Skeletal muscle cell (primary cell): ENCODE measurements around the gene MTHFD2.
"Not testable (repeated sequence)": the region's sequence is repeated elsewhere in the genome, so short reads cannot be mapped to it uniquely, and the experiment has no call there.

Experiments
- DNase-seq: peaks from one replicate; pipeline ENCODE4 v3.0.0-alpha.2; 2010; ENCODE audit warnings: low read depth
- H3K4me3 ChIP-seq: 2 replicates; pipeline ENCODE4 v1.5.1; 2011; ENCODE audit warnings: low read depth, mild to moderate bottlenecking, control low read depth, low read length, moderate library complexity

The MTHFD2 gene

DNA sequence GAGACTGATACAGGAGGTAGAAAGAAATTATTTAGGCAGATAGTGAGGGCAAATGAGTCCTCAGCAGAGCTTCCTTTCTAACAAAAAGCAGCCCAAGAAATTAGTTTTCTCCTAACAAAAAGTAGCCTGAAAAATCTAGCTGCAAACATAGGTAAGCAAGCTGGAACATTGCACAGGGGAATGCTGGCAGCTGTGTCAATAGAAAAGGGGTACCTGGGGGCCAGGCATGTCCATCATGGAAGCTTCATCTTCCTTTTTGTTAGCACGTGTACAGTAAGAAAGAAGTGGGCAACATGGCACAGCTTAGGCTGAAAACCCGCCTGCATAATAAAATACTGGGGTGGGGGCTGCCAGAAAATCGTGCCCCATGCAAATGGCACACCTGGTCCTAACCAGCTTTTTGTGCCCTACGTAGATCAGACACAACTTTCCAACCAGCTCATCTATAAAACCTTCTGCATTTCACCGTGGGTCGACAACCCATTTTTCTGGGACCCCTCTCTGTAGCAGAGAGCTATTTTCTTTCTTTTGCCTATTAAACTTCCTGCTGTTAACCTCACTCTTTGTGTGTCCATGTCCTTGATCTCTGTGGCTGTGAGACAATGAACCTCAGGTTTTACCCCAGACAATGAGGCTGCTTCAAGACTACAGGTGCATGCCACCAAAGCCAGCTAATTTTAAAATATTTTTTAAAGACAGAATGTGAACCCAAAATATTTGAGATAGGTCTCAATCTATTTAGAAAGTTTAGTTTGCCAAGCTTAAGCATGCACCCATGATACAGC is 6.6 kb upstream of the MTHFD2 start:
- DNase-seq: no peak
- H3K4me3 ChIP-seq: no peak overlapping the region

DNA sequence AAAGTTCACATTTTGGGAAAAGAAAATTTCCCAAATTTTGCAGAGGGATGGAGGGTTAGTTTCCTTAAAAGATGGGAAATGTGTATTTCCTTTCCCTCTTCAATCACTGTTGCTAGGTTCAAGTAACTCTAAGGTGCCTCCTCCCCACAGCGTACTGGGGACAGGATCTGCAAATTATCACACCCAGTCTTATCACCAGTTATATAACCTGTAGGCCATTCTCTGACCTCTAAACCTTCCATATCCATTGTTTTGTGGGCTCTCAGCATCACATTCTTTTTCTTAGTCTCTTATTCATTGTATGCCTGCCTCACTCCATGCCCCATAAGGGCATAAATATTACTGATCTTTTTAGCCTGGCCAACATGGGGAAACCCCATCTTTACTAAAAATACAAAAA is 3.6 kb upstream of the MTHFD2 start:
- no peak overlapping the region for H3K4me3 ChIP-seq
- no peak for DNase-seq

DNA sequence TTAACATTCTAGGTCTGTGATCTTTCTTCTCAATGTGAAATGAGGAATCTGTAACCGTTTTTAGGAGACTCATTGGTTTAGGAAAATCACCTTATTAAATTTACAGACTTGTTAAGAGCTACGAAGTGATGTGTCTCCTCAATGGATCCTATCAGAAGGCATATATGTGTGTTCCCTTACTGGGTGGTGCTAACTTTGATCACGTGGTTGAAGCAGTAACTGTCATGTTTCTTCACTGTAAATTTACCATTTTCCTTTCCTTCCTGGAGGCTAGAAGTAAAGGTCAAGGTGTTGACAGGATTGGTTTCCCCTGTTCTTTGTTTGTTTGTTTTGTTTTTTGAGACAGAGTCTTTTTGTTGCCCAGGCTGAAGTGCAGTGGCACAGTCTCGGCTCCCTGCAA is 1.4 kb upstream of the MTHFD2 start:
- DNase-seq: no peak
- no peak overlapping the region for H3K4me3 ChIP-seq

DNA sequence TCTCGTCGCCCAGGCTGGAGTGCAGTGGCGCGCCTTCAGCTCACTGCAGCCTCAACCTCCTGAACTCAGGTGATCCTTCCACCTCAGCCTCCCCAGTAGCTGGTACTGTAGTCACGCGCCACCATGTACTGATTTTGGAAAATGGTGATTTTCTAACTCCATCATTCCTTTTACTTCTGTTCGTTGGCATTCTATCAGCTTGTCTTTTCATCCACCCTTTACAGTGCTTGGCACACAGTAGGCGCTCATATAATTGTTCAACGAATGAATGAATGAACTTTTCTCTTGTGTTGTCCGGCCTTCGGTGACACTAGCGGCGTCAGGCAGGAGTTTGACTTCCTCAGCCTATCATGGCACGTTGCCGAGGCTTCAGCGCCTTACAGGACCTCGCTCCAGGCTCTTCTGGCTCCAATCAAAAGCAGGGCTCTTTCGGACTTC is 373 bp upstream of the MTHFD2 start:
- H3K4me3 ChIP-seq: peak overlapping the region; percentile 89
- no peak for DNase-seq

DNA sequence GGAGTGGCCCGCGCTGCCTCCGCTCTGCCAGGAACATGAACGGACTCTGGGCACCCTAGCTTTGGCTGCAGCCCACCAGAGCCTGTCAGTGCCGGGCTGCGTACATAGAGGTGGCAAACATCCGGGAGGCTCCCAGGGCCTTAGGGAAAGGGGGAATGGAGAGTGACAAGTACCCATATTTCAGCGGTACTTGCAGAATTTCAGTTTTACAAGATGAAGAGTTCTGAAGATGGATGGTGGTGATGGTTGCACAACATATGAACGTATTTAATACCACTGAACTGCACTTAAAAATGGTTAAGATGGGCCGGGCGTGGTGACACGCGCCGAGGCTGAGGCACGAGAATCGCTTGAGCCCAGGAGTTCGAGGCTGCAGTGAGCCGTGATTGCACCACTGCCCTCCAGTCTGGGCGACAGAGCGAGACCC is 873 bp downstream of the MTHFD2 start:
- peak overlapping the region; percentile 89 for H3K4me3 ChIP-seq
- no peak for DNase-seq

DNA sequence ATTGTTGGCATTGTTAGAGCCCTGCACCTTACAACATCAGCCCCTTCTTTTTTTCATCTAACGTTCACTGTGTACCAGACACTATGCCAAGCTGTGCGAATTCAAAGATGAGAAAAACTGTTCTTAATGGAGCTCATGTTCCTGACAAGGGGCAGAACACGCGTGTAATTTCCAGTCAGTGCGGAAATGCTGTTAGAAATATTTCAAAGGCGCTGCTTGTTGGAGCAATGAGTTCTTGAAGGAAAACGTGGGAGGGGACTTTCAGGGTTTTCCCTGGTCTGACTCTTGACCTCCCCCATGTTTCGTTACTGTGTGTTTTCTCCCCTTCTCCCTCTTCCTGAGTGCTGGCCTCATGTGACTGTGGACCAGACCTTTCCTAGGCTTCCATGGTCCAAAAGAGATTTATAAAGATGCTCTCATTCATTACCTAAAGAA is 1.5 kb downstream of the MTHFD2 start:
- peak overlapping the region; percentile 89 for H3K4me3 ChIP-seq
- no peak for DNase-seq

DNA sequence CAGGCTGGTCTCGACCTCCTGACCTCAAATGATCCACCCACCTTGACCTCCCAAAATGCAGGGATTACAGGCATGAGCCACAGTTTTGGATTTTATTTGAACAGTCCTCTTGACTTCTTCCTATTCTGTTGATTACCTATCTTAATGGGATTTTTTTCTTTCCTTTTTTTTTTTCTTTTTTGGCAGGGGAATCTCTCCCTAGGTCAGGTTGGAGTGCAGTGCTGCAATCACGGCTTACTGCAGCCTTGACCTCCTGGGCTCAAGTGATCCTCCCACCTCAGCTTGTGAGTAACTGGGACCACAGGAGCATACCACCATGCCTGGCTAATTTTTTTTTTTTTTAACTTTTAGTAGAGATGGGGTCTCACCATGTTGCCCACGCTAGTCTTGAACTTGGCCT is 2.8 kb downstream of the MTHFD2 start:
- H3K4me3 ChIP-seq: no peak overlapping the region
- no peak for DNase-seq

DNA sequence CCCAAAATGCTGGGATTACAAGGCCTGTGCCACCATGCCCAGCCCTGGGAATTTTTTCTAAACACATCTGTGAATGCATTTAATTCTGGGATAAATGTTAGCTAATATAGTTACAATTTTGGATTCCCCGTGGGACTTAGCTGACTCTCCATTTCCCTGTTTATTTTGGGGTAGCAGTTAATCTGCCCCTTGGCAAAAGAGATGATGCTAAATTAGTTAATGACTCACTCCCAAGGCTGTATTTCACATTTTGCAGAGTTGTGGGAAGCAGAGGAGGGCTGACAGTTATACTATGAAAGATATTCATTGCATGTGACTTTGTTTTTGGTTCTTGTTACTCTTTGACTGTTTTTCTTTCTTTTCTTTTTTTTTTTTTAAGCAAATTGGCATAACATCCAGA is 3.2 kb downstream of the MTHFD2 start:
- no peak for DNase-seq
- H3K4me3 ChIP-seq: no peak overlapping the region

DNA sequence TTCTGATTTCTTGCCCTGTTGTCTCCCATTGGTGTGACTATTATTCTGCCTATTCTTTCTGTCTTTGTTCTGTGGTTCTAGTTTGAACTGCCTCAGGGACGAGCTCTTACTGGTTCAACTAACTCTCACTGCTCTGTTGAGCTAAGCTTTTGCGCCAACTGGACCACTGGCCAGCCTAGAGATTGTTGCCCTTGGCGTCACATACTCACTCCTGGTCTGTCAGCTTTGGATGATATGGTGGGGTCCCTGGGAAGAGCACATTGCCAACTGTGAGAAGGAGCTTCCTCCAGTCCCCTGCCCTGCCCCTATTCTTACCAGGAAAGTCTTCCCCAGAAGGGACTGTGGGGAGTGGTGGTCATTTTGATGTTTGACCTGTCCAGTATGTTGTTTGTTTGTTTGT is 6.0 kb downstream of the MTHFD2 start:
- no peak for DNase-seq
- no peak overlapping the region for H3K4me3 ChIP-seq

DNA sequence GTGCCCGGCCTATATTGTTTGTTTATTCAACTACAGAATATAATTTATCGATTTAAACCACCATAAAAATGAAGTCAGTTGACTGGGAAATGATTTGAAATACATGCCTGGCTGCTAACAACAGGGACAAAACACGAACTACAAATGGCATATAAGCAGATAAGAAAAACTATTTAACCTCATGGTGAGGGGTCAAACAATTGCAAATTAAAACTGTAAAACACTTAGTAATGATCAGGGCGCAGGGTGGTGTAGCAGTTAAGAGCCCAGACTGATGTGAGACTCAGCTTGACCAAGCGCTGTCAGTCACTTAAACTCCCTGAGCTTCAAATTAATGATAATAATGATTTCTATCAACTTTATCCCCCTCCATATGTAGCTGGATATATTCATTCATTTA is 6.7 kb downstream of the MTHFD2 start:
- no peak for DNase-seq
- no peak overlapping the region for H3K4me3 ChIP-seq

DNA sequence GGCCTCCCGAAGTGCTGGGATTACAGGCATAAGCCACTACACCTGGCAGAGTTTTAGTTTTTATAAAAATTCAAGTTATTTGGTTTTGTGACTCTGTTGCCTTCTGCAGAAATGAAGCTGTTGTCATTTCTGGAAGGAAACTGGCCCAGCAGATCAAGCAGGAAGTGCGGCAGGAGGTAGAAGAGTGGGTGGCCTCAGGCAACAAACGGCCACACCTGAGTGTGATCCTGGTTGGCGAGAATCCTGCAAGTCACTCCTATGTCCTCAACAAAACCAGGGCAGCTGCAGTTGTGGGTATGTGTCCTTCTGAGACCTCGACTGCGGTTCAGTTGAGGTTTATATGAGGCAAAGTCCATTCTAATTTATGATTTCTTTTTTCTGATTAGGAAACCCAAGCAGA is 7.2 kb downstream of the MTHFD2 start:
- DNase-seq: no peak

DNA sequence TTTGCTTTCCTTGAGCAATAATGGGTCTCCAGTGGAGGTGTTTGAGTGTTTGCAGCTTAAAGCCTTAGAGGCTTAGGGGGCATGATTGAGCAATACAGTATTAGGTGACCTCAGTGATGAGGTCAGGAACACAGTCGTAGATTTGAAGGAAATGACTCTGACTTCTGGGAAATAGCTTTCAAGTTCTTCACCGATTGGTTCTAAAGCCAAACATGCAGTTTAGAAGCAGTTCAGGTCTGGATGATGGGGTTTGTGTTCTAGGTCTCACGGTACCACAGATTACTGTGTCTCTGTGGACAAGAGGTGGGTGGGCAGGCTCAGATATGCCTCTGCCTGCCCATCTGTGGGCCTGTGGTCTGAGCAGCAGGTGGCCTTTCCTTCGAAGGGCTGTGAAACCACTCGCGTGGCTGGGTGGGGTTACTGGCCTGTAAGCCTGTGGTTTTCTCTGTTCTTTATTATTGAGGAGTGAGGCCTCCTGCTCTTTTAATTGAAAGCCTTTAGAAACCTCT is 7.8 kb downstream of the MTHFD2 start:
- H3K4me3 ChIP-seq: no peak overlapping the region
- DNase-seq: peak; percentile 59

More for the DNA sequence above, 7.2 kb downstream of the MTHFD2 start:
- H3K4me3 ChIP-seq: no peak overlapping the region

DNA sequence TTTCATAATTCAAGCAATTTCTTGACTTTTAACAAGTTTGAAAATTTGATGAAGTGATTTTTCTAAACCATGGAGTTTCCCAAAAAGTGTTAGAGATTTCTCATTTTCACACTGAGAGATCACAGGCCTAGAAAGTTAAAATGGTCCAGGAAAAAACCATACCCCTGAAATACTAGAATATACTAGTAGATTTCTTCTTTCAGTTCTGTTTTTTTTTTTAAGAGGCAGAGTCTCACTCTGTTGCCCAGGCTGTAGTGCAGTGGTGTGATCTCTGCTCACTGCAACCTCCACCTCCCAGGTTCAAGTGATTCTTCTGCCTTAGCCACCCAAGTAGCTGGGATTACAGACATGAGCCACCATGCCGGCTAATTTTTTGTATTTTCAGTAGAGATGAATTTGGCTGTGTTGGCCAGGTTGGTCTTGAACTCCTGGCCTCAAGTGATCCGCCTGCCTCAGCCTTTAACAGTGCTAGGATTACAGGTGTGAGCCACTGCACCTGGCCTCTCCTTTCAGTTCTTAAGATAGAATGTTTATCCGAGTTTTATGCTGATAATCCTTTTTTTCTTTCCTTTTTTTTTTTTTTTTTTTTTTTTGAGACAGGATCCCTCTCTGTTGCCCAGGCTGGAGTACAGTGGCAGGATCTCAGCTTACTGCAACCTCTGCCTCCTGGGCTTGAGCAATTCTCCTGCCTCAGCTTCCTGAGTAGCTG is 14.4 kb downstream of the MTHFD2 start:
- DNase-seq: no peak

DNA sequence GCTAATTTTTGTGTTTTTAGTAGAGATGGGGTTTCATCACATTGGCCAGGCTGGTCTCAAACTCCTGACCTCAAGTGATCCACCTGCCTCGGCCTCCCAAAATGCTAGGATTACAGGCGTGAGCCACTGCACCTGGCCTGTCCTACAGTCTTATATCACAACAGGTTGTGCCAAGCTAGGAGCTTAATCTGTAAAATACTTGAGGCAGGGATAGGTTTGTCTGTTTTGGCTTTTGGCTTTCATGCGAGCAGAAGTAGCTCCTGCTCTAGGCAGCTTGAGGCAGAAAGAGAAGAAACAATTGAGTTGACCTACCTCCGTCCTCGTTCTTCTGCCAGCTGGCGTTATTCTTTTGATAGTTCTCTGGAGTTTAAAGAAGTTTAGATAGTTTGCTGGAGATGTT is 17.4 kb downstream of the MTHFD2 start:
- not testable (repeated sequence) for DNase-seq, H3K4me3 ChIP-seq

More for the DNA sequence above, 14.4 kb downstream of the MTHFD2 start:
- no peak overlapping the region for H3K4me3 ChIP-seq

DNA sequence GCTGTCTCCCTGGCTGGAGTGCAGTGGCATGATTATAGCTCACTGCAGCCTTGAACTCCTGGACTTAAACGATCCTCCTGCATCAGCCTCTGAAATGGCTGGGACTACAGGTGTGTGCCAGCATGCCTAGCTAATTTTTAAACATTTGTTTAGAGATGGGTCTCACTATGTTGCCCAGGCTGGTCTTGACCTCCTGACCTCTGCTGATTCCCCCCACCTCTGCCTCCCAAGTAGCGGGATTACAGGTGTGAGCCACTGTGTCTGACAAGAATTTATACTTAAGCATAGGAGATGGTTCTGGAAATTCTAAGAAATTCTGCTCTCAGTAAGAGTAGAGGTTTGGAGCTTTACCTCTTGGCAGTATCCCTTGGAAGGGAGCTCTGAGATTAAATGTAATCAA is 18.2 kb downstream of the MTHFD2 start:
- no peak for DNase-seq
- H3K4me3 ChIP-seq: no peak overlapping the region

DNA sequence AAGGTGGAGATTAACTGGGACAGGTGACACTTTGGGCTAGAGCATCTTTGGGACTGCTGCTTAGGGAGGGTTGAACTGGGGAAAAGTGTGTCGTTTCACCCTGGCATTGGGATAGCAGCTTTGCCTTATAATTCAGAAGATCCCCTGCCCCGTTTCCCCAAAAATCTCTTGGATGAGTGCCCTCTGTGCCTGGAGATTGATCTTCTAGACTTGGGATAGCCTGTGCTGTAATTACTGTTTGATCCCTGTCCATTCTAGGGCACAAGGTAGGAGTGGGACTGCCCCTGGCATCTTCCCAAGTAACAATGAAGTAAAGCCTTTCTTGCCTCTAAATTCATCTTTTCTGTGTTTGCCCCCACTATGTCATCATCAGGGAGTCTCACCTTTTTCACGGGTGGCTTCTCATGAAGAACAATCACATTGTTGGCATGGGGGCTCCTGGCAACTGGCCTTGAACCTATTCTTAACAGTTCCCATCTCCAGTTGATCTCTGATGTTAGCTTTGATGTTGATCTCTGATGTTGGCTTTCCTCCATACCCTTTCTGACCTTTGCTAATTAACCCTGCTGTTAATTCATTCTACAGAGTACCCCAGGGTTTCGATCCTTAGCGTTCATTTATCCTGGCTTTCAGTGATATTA is 21.6 kb downstream of the MTHFD2 start:
- no peak for DNase-seq
- H3K4me3 ChIP-seq: no peak overlapping the region

DNA sequence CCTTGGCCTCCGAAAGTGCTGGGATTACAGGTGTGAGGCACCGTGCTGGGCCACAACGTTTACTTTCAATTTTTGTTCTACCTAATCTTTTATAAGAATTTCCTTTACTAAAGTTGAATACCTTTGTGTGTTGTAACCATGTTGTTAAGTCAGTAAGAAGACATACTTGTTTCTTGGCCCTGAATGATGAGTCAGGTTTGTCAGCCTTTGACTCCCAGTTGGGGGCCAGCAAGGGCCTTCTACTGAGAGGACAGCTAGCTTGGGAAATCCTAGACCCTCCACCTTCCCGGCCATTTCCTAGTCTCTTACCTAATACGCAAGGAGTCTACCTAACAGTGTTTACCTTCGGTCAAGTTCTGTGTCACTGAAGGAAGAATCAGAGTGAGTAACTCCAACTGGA is 22.7 kb downstream of the MTHFD2 start:
- no peak for DNase-seq
- H3K4me3 ChIP-seq: no peak overlapping the region

DNA sequence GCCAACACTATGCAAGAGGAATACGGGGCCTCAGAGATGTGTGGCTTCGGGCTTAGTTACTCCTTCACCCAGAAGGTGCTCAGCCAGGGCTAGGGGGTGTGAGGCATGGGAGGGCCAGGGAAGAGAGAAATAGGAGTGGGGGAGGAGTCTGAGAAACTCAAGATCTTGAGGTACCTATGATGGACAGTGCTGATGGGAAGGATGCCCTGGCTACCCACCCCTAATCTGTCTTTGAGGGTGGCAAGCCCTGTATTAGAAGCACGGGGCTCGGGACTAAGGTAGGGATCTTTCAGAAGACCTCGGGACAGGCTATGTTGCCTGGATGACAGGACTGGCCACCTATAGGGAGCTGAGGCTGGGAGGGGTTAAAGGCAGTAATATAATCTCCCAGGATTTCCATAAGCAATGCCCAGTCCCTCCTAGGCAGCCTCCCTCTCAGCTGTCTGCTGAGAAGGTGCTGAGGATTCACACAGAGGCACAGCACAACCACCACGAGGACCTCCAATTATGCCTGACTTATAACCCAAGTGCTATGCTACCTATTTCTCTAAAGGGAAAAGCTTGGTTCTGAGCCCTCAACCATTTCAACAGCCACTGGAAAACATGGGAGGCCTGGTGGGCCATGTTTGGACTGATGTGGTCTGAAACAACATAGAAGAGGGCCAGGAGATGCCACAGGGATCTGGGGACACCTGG is 23.3 kb downstream of the MTHFD2 start:
- no peak overlapping the region for H3K4me3 ChIP-seq
- no peak for DNase-seq

DNA sequence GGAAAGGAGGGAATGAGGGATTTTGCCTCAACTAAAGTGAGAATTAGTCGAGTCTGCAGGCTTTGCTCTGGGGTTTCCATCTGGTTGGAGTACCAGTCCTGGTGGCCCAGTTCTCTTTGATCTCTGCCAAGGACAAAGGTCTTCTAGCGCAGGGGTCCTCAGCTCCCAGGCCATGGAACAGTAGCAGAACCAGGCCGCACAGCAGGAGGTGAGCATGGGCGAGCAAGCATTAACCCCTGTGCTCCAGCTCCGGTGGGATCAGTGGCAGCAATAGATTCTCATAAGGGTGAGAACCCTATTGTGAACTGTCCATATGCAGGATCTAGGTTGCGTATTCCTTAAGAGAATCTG is 23.9 kb downstream of the MTHFD2 start:
- H3K4me3 ChIP-seq: no peak overlapping the region

More for the DNA sequence above, 23.9 kb downstream of the MTHFD2 start:
- no peak for DNase-seq
